IMR-90 (cell line): ENCODE measurements around the gene FLRT1. TPM values are rescaled to one million over a fixed set of nuclear protein-coding genes. Genes with fewer than 3 reads are reported as not detected.

ENCODE experiments used
- ATAC-seq: fragments of 200-7000 bp; cut with Tn5 transposase; 2 replicates; pipeline ENCODE4 v1.9.1; 2020; ENCODE audit warnings: low read depth, mild to moderate bottlenecking, moderate library complexity
- BruUV-seq: library from RNA; stranded (reverse); fragments of 400-500 nt; replicated peaks from 2 replicates; lab custom pipeline; 2021; lab: Mats Ljungman, UMichigan
- CTCF ChIA-PET: fragments of 300-600 bp; formaldehyde crosslinking; extraction: SDS; loops from one replicate; lab custom pipeline; 2021; ENCODE audit warnings: antibody characterized with exemption; lab: Yijun Ruan, JAX
- POLR2A ChIA-PET: fragments of 300-600 bp; sonication (Branson Sonifier 250); formaldehyde crosslinking; loops from one replicate; lab custom pipeline; 2022; ENCODE audit warnings: antibody characterized with exemption; ENCODE audit not compliant: unreplicated experiment; lab: Charles Lee
- DNase-seq: peaks from one replicate; pipeline ENCODE4 v3.0.0; 2013
- H2AFZ ChIP-seq: replicated peaks from 2 replicates; pipeline ENCODE3; 2013; ENCODE audit warnings: low read length, mild to moderate bottlenecking; ENCODE audit not compliant: poor library complexity
- H2AK5ac ChIP-seq: 2 replicates; pipeline ENCODE4 v1.6.1; 2013; ENCODE audit warnings: low read depth, low read length, inconsistent platforms
- H2AK9ac ChIP-seq: replicated peaks from 2 replicates; pipeline ENCODE3; 2013; ENCODE audit warnings: mild to moderate bottlenecking, low read depth, low read length, moderate library complexity; ENCODE audit not compliant: poor library complexity
- H2BK120ac ChIP-seq: 2 replicates; pipeline ENCODE4 v1.6.1; 2013; ENCODE audit warnings: low read depth, low read length, inconsistent platforms
- H2BK15ac ChIP-seq: 3 replicates; pipeline ENCODE4 v1.6.1; 2013; ENCODE audit warnings: low read depth, low read length, inconsistent platforms
- H2BK20ac ChIP-seq: 2 replicates; pipeline ENCODE4 v1.6.1; 2013; ENCODE audit warnings: low read depth, mild to moderate bottlenecking, inconsistent platforms, low read length, moderate library complexity
- H2BK5ac ChIP-seq: 2 replicates; pipeline ENCODE4 v1.6.1; 2013; ENCODE audit warnings: mild to moderate bottlenecking, low read depth, low read length, inconsistent platforms; ENCODE audit not compliant: poor library complexity, severe bottlenecking
- H3K14ac ChIP-seq: replicated peaks from 2 replicates; pipeline ENCODE4 v1.6.1; 2013; ENCODE audit warnings: low read depth, low read length, inconsistent platforms
- H3K18ac ChIP-seq: 2 replicates; pipeline ENCODE4 v1.6.1; 2013; ENCODE audit warnings: low read depth, low read length, control low read depth
- H3K23ac ChIP-seq: 2 replicates; pipeline ENCODE4 v1.6.1; 2013; ENCODE audit warnings: low read depth, low read length, inconsistent platforms
- H3K27ac ChIP-seq: 2 replicates; pipeline ENCODE4 v1.5.1; 2013; ENCODE audit warnings: mild to moderate bottlenecking, control low read depth, low read length; ENCODE audit not compliant: insufficient read depth
- H3K27me3 ChIP-seq: 2 replicates; pipeline ENCODE4 v1.6.1; 2013; ENCODE audit warnings: low read length; ENCODE audit not compliant: control insufficient read depth, insufficient read depth
- H3K36me3 ChIP-seq: 2 replicates; pipeline ENCODE4 v1.6.1; 2013; ENCODE audit warnings: low read length, mixed read lengths; ENCODE audit not compliant: control insufficient read depth, insufficient read depth
- H3K4ac ChIP-seq: 2 replicates; pipeline ENCODE4 v1.6.1; 2013; ENCODE audit warnings: low read depth, low read length, inconsistent platforms
- H3K4me1 ChIP-seq: 2 replicates; pipeline ENCODE4 v1.6.1; 2013; ENCODE audit warnings: low read length, mixed read lengths; ENCODE audit not compliant: control insufficient read depth, insufficient read depth
- H3K4me2 ChIP-seq: 2 replicates; pipeline ENCODE4 v1.6.1; 2013; ENCODE audit warnings: low read depth, mild to moderate bottlenecking, control low read depth, low read length, moderate library complexity
- H3K4me3 ChIP-seq: 2 replicates; pipeline ENCODE4 v1.5.1; 2013; ENCODE audit warnings: low read depth, mild to moderate bottlenecking, control low read depth, low read length, moderate library complexity; ENCODE audit not compliant: insufficient read depth
- H3K56ac ChIP-seq: 2 replicates; pipeline ENCODE4 v1.6.1; 2013; ENCODE audit warnings: low read length, inconsistent platforms; ENCODE audit not compliant: insufficient read depth; ENCODE audit errors: extremely low read depth
- H3K79me1 ChIP-seq, 2 experiments: 2 replicates each; pipeline ENCODE4 v1.6.1; 2013; ENCODE audit warnings: low read length in 2 of 2, inconsistent platforms in 1 of 2, low read depth in 1 of 2
- H3K9ac ChIP-seq: 2 replicates; pipeline ENCODE4 v1.6.1; 2013; ENCODE audit warnings: low read depth, low read length, control low read depth
- H3K9me1 ChIP-seq: 2 replicates; pipeline ENCODE4 v1.6.1; 2013; ENCODE audit warnings: low read length, inconsistent platforms; ENCODE audit not compliant: insufficient read depth
- H3K9me3 ChIP-seq: 2 replicates; pipeline ENCODE4 v1.6.1; 2013; ENCODE audit warnings: low read length; ENCODE audit not compliant: control insufficient read depth, insufficient read depth
- H4K20me1 ChIP-seq: 2 replicates; pipeline ENCODE4 v1.6.1; 2013; ENCODE audit warnings: low read length, inconsistent platforms; ENCODE audit not compliant: insufficient read depth
- H4K5ac ChIP-seq: 2 replicates; pipeline ENCODE4 v1.6.1; 2013; ENCODE audit warnings: mild to moderate bottlenecking, low read depth, low read length, control low read depth
- H4K8ac ChIP-seq, 2 experiments: 2 replicates each; pipeline ENCODE4 v1.6.1; 2013; ENCODE audit warnings: low read depth in 2 of 2, low read length in 2 of 2, control low read depth in 1 of 2, inconsistent platforms in 1 of 2
- H4K91ac ChIP-seq: 2 replicates; pipeline ENCODE4 v1.6.1; 2013; ENCODE audit warnings: low read depth, low read length, inconsistent platforms; ENCODE audit not compliant: insufficient read depth
- RAD21 ChIP-seq: IDR thresholded peaks from 2 replicates; pipeline ENCODE4 v1.6.1; 2012; ENCODE audit warnings: low read length, improper control_type of control experiment
- WGBS, 2 experiments: methylation state at CpG; one replicate each; pipeline versions ENCODE4 v1.1.5 to v1.1.7; 2013; ENCODE audit warnings: missing lambda C conversion rate in 2 of 2; ENCODE audit not compliant: insufficient read length in 1 of 2; ENCODE audit errors: extremely low coverage in 2 of 2; 5-methylcytosine and 5-hydroxymethylcytosine counted together
- dilution Hi-C: fragments of 300-500 bp; cut with HindIII; formaldehyde crosslinking; loops from one replicate; pipeline ENCODE4 v1.14.3; 2018; ENCODE audit warnings: low sequenced_read_pairs; ENCODE audit not compliant: unreplicated experiment
- in situ Hi-C: fragments of 300-500 bp; cut with MboI; formaldehyde crosslinking; loops from 3 replicates; pipeline ENCODE4 v1.14.3; 2019; ENCODE audit warnings: low sequenced_read_pairs, inconsistent platforms, mixed read lengths
- intact Hi-C: fragments of 100-400 bp; cut with micrococcal nuclease; formaldehyde crosslinking; loops from 2 replicates; pipeline ENCODE4 v1.10.0; 2022
- polyA plus RNA-seq, 3 experiments: library from polyadenylated mRNA; depleted of rRNA; stranded (reverse); fragments of >200 nt; gene quantifications; 2 replicates each; pipeline ENCODE4 v1.2.3, GENCODE V29; 2012; ENCODE audit warnings: low replicate concordance in 1 of 3
- total RNA-seq: library from RNA; depleted of rRNA; stranded (reverse); fragments of >200 nt; gene quantifications from 2 replicates; pipeline ENCODE4 v1.2.3, GENCODE V29; 2012

The FLRT1 gene
- total and polyA plus RNA-seq, 2 of the 4 experiments (the other 2 are of a cell fraction), result under 0.01 to 0.07 TPM

GRCh38 chr11:63996512-63996911 lies 39.2 kb upstream of the FLRT1 start:
- no peak overlapping the region for H2AK5ac ChIP-seq

More at GRCh38 chr11:63996512-63996911, 39.2 kb upstream of the FLRT1 start:
- Histone ChIP-seq H3K4me2 (no peak overlapping the region), H3K23ac (no peak overlapping the region), H4K5ac (no peak overlapping the region), H2BK20ac (no peak overlapping the region), H2BK15ac (no peak overlapping the region), H3K4me1 (no peaks in the 10 kb centered on the region), H3K27ac (no peak overlapping the region), H3K27me3 (no peaks in the 10 kb centered on the region), H2AK9ac (no peak overlapping the region), H2BK5ac (no peak overlapping the region), H3K4ac (no peak overlapping the region), H3K36me3 (peaks cover 47% of the 10 kb centered on the region), H4K20me1 (peaks cover 30% of the 10 kb centered on the region), H3K14ac (no peak overlapping the region), H2AFZ (no peak overlapping the region), H3K9ac (no peak overlapping the region), H3K9me3 (no peaks in the 10 kb centered on the region), H3K56ac (no peak overlapping the region), H3K79me1 (peaks cover 10 to 29% of the 10 kb centered on the region in 2 experiments), H3K4me3 (no peak overlapping the region), H4K91ac (no peak overlapping the region), H2BK120ac (no peak overlapping the region), H4K8ac (no peak overlapping the region), H3K18ac (no peak overlapping the region), H3K9me1 (no peaks in the 10 kb centered on the region)
- dilution Hi-C loops (no loop called here), in situ Hi-C loops (no loop called here), intact Hi-C loops (no loop called here)
- CTCF ChIA-PET, result no interaction called here
- ATAC-seq (no peak), DNase-seq (no peak)
- POLR2A ChIA-PET, result interaction anchor here (0.6 kb wide), 1 partner anchor 157 kb away, joined by 3 read pairs; no protein-coding TSS in a partner anchor
- TF ChIP-seq RAD21, result no peak
- BruUV-seq, result no TSS peak
- WGBS, 2 experiments, result 100% methylated on average over 6 of the region's 18 CpGs; no CpG with 5 or more reads in 1 of the 2 experiments
